K562 (cell line): ENCODE results near the gene FADS1. TPM values are rescaled to one million over a fixed set of nuclear protein-coding genes. Genes with fewer than 3 reads are reported as not detected.

Experiments
- ATAC-seq: fragments of 200-7000 bp; cut with Tn5 transposase; 3 replicates; pipeline ENCODE4 v1.9.1; 2020; ENCODE audit warnings: moderate library complexity
- BruUV-seq: library from RNA; stranded (reverse); fragments of 400-500 nt; replicated peaks from 2 replicates; lab custom pipeline; 2021; lab: Mats Ljungman, UMichigan
- CTCF ChIA-PET: fragments of 300-600 bp; formaldehyde crosslinking; extraction: SDS; loops from one replicate; lab custom pipeline; 2021; ENCODE audit warnings: low intra/inter-chr PET ratio; lab: Yijun Ruan, JAX
- POLR2A ChIA-PET: fragments of 300-600, 350-650 bp; sonication (Branson Sonifier 250); formaldehyde crosslinking; extraction: SDS; loops from one replicate; lab custom pipeline; 2021; ENCODE audit warnings: antibody characterized with exemption, inconsistent platforms; lab: Yijun Ruan, JAX
- DNase-seq, 4 experiments: peaks; one replicate each; pipeline versions ENCODE4 v3.0.0 to v3.0.0-alpha.2; 2011 to 2018; ENCODE audit warnings: low spot score in 3 of 4, mixed read lengths in 3 of 4; ENCODE audit errors: extremely low read depth in 1 of 4
- FAIRE-seq: peaks from 2 replicates; lab custom pipeline; 2011; peaks lifted over from hg19 to GRCh38; lab: Jason Lieb, UNC
- H2AFZ ChIP-seq: 2 replicates; pipeline ENCODE4 v1.6.0; 2011; ENCODE audit warnings: low read depth, low read length, control low read depth, inconsistent platforms
- H3K27ac ChIP-seq: fragments of 200-600 bp; 3 replicates; pipeline ENCODE4 v1.8.0; 2011; ENCODE audit warnings: low read depth, mild to moderate bottlenecking, control low read depth, inconsistent platforms, low read length, moderate library complexity, mixed read lengths; ENCODE audit errors: extremely low read depth
- H3K27me3 ChIP-seq, 2 experiments: fragments of 300-600 bp in 1 of 2; 2 replicates in 1 of 2; 3 replicates in 1 of 2; pipeline versions ENCODE4 v1.6.0 to v1.8.0; 2011; ENCODE audit warnings: inconsistent platforms in 2 of 2, low read length in 2 of 2, mild to moderate bottlenecking in 1 of 2, mixed read lengths in 1 of 2, moderate library complexity in 1 of 2; ENCODE audit not compliant: control insufficient read depth in 2 of 2, insufficient read depth in 2 of 2
- H3K36me3 ChIP-seq: fragments of 300-600 bp; 3 replicates; pipeline ENCODE4 v1.8.0; 2011; ENCODE audit warnings: mild to moderate bottlenecking, low read length, inconsistent platforms; ENCODE audit not compliant: control insufficient read depth, insufficient read depth
- H3K4me1 ChIP-seq, 2 experiments: fragments of 200-600 bp in 1 of 2; replicated peaks in 1 of 2; 2 replicates in 1 of 2; 3 replicates in 1 of 2; pipeline versions ENCODE4 v1.5.1 to v1.8.0; 2011; ENCODE audit warnings: inconsistent platforms in 2 of 2, low read length in 2 of 2, mild to moderate bottlenecking in 1 of 2, mixed read lengths in 1 of 2, moderate library complexity in 1 of 2; ENCODE audit not compliant: control insufficient read depth in 2 of 2, insufficient read depth in 2 of 2
- H3K4me2 ChIP-seq: 2 replicates; pipeline ENCODE4 v1.6.1; 2011; ENCODE audit warnings: low read length, control low read depth, inconsistent platforms, mixed read lengths; ENCODE audit not compliant: insufficient read depth
- H3K4me3 ChIP-seq: fragments of 200-600 bp; sonication (generic), shearing (Covaris generic); 2 replicates; pipeline ENCODE4 v1.5.1; 2016; ENCODE audit warnings: control low read depth, inconsistent platforms
- H3K79me2 ChIP-seq: fragments of 200-600 bp; 3 replicates; pipeline ENCODE4 v1.8.0; 2011; ENCODE audit warnings: low read length, inconsistent platforms; ENCODE audit not compliant: control insufficient read depth, insufficient read depth
- H3K9ac ChIP-seq, 2 experiments: 2 replicates each; pipeline versions ENCODE4 v1.6.0 to v1.6.1; 2011; ENCODE audit warnings: low read depth in 2 of 2, low read length in 2 of 2, control low read depth in 1 of 2, inconsistent platforms in 1 of 2, mild to moderate bottlenecking in 1 of 2, mixed read lengths in 1 of 2; ENCODE audit not compliant: insufficient read depth in 1 of 2
- H3K9me1 ChIP-seq: one replicate; pipeline ENCODE4 v1.6.0; 2011; ENCODE audit warnings: inconsistent platforms, mild to moderate bottlenecking, low read length, moderate library complexity; ENCODE audit not compliant: control insufficient read depth, insufficient read depth
- H3K9me3 ChIP-seq: replicated peaks from 2 replicates; pipeline ENCODE4 v1.5.1; 2011; ENCODE audit warnings: low read depth, low read length, inconsistent platforms; ENCODE audit not compliant: control insufficient read depth, insufficient read depth
- H4K20me1 ChIP-seq: replicated peaks from 2 replicates; pipeline ENCODE4 v1.6.1; 2011; ENCODE audit warnings: low read length, inconsistent platforms, mixed read lengths; ENCODE audit not compliant: control insufficient read depth, insufficient read depth
- HOXB6 ChIP-seq: fragments of 250-450 bp; sonication (Bioruptor Pico); IDR thresholded peaks from 2 replicates; pipeline ENCODE4 v1.5.1; 2022; ENCODE audit warnings: mild to moderate bottlenecking, borderline replicate concordance
- RFX1 ChIP-seq: fragments of 450-650 bp; IDR thresholded peaks from 2 replicates; pipeline ENCODE4 v1.6.1; 2016; ENCODE audit warnings: mild to moderate bottlenecking, moderate library complexity
- SMARCA5 ChIP-seq: fragments of 450-650 bp; IDR thresholded peaks from 2 replicates; pipeline ENCODE4 v1.6.1; 2016
- SUPT5H ChIP-seq: fragments of 450-650 bp; IDR thresholded peaks from 2 replicates; pipeline ENCODE4 v1.6.1; 2016
- WGBS: fragments of 100-300 bp; shearing (Covaris generic); methylation state at CpG from one replicate; pipeline ENCODE4 v1.1.6; 2016; ENCODE audit warnings: low coverage, mixed read lengths; ENCODE audit not compliant: insufficient coverage; ENCODE audit errors: missing lambda C conversion rate; 5-methylcytosine and 5-hydroxymethylcytosine counted together
- in situ Hi-C: fragments of 300-500 bp; cut with MboI; formaldehyde crosslinking; loops from 4 replicates; pipeline ENCODE4 v1.15.0; 2018; ENCODE audit warnings: inconsistent platforms, mixed read lengths
- intact Hi-C: fragments of 100-400 bp; cut with micrococcal nuclease; formaldehyde crosslinking; loops from 2 replicates; pipeline ENCODE4 v1.14.2; 2022
- polyA plus RNA-seq, 8 experiments: library from polyadenylated mRNA; depleted of rRNA in 4 of 8; stranded (reverse) in 5 of 8; unstranded in 3 of 8; fragments of >200 nt; fragmentation: Nextera tagmentation in 2 of 8; fragmentation: Illumina TruSeq in 1 of 8; extraction: Ambion mirVana in 2 of 8; extraction: Trizol in 1 of 8; gene quantifications; 2 replicates each; pipeline versions ENCODE4 v1.2.1 to v1.2.3, GENCODE V29; 2011 to 2014; ENCODE audit warnings: inconsistent platforms in 1 of 8, missing spikeins in 1 of 8
- total RNA-seq, 7 experiments: library from RNA; depleted of rRNA in 6 of 7; stranded (reverse); fragments of >200 nt in 6 of 7; fragmentation: Illumina TruSeq in 2 of 7; extraction: Trizol in 2 of 7; gene quantifications; 2 replicates each; pipeline versions ENCODE4 v1.2.1 to v1.2.3, GENCODE V29; 2011 to 2021; ENCODE audit warnings: low replicate concordance in 1 of 7
- TF ChIP-seq, protein P1 (sequence below): fragments of 450-650 bp; formaldehyde crosslinking; IDR thresholded peaks from 2 replicates; pipeline ENCODE4 v1.4.0; 2020; ENCODE audit warnings: mild to moderate bottlenecking, moderate library complexity
- TF ChIP-seq, protein P2 (sequence below): IDR thresholded peaks from 2 replicates; pipeline ENCODE4 v1.6.1; 2012; ENCODE audit warnings: low read depth, low read length, improper control_type of control experiment, borderline replicate concordance
- TF ChIP-seq, protein P3 (sequence below): fragments of 450-650 bp; IDR thresholded peaks from 2 replicates; pipeline ENCODE4 v1.6.1; 2016; ENCODE audit warnings: mild to moderate bottlenecking

Gene FADS1
- total and polyA plus RNA-seq, 9 of the 15 experiments (the other 6 are each of a cell fraction or from before 2014, with no cell fraction given) = 110 to 864 (median 364) TPM

DNA sequence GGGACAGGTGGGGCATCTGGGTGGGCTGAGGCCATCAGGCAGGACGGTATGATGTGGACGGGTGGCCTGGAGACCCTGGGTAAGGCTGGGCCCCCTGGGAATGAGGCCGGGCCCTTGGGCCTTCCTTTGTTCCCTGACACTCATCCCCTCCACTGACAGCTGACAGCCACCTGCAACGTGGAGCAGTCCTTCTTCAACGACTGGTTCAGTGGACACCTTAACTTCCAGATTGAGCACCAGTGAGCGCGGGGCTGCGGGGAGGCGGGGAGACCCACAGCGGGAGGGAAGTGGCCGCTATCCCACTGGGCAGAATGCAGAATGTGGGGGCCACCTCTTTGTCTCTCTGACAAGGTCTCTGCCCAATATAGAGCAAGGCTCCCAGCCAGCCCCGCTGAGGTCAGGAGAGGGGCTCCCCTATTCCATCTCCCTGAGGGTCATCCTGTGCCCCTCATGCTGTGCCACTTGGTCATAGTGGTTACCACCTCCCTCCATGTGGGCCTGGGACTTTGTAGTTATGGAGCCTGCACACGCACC lies 46.8 kb upstream of the FADS1 start (continued):
- TF ChIP-seq, protein P1, sequence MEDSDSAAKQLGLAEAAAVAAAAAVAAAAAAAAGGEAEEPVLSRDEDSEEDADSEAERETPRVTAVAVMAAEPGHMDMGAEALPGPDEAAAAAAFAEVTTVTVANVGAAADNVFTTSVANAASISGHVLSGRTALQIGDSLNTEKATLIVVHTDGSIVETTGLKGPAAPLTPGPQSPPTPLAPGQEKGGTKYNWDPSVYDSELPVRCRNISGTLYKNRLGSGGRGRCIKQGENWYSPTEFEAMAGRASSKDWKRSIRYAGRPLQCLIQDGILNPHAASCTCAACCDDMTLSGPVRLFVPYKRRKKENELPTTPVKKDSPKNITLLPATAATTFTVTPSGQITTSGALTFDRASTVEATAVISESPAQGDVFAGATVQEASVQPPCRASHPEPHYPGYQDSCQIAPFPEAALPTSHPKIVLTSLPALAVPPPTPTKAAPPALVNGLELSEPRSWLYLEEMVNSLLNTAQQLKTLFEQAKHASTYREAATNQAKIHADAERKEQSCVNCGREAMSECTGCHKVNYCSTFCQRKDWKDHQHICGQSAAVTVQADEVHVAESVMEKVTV (CRISPR knock-in tag) = no peak
- TF ChIP-seq HOXB6 (CRISPR knock-in tag) (no peak), SUPT5H (no peak), SMARCA5 (no peak)
- TF ChIP-seq, protein P2, sequence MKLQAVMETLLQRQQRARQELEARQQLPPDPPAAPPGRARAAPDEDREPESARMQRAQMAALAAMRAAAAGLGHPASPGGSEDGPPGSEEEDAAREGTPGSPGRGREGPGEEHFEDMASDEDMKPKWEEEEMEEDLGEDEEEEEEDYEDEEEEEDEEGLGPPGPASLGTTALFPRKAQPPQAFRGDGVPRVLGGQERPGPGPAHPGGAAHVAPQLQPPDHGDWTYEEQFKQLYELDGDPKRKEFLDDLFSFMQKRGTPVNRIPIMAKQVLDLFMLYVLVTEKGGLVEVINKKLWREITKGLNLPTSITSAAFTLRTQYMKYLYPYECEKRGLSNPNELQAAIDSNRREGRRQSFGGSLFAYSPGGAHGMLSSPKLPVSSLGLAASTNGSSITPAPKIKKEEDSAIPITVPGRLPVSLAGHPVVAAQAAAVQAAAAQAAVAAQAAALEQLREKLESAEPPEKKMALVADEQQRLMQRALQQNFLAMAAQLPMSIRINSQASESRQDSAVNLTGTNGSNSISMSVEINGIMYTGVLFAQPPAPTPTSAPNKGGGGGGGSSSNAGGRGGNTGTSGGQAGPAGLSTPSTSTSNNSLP = no peak

DNA sequence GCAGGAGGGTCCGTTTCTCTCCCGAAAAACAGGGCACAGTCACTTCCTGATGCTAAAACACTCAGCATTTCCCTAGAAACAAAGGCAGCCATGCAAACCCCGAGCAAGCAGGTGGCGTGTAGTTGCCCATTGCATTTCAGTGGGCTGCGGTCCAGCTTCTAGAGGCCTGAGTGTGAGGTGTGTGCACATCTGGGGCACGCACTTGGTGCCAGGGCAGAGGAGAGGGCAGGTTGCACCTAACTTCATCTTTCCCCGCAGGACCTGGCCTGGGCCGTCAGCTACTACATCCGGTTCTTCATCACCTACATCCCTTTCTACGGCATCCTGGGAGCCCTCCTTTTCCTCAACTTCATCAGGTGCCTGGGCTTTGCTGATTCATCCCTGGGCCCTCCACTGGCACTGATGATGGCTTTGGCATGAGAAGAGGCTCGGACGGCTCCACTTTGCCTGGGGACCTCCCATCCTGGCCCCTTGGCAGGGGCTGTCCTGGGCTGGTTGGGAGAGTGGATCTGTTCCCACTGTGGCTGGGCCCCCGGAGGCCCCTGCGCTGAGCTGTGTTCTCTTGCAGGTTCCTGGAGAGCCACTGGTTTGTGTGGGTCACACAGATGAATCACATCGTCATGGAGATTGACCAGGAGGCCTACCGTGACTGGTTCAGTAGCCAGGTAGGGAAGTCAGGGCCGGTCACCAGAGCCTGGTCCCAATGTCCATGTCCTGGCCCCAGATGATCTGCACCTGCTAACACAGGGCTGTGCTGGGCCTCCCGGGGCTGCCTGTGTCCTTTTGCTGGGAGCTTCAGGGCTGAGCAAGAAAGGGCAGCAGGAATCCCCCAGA lies 46.1 kb upstream of the FADS1 start:
- CTCF ChIA-PET = no interaction called here
- no peak for FAIRE-seq
- TF ChIP-seq, protein P3, sequence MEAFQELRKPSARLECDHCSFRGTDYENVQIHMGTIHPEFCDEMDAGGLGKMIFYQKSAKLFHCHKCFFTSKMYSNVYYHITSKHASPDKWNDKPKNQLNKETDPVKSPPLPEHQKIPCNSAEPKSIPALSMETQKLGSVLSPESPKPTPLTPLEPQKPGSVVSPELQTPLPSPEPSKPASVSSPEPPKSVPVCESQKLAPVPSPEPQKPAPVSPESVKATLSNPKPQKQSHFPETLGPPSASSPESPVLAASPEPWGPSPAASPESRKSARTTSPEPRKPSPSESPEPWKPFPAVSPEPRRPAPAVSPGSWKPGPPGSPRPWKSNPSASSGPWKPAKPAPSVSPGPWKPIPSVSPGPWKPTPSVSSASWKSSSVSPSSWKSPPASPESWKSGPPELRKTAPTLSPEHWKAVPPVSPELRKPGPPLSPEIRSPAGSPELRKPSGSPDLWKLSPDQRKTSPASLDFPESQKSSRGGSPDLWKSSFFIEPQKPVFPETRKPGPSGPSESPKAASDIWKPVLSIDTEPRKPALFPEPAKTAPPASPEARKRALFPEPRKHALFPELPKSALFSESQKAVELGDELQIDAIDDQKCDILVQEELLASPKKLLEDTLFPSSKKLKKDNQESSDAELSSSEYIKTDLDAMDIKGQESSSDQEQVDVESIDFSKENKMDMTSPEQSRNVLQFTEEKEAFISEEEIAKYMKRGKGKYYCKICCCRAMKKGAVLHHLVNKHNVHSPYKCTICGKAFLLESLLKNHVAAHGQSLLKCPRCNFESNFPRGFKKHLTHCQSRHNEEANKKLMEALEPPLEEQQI = no peak
- TF ChIP-seq RFX1 = peak; percentile 25; the same call in 1 of the 2 replicates
- H3K79me2 ChIP-seq = no peaks in the 10 kb centered on the region
- H3K9me3 ChIP-seq = no peaks in the 10 kb centered on the region
- peak overlapping the region in 1 of 2 experiments; percentile 78; a peak in 2 of 4 replicates for H3K9ac ChIP-seq
- no peak for ATAC-seq
- peaks cover 4% of the 10 kb centered on the region; the same call in 2 of the 3 replicates for H3K36me3 ChIP-seq
- H2AFZ ChIP-seq = no peak overlapping the region
- no peak overlapping the region for H3K4me3 ChIP-seq
- no peaks in the 10 kb centered on the region for H4K20me1 ChIP-seq
- intact Hi-C loops = no loop called here
- BruUV-seq = no TSS peak
- WGBS = 81% methylated on average over 18 of the region's 18 CpGs
- H3K4me1 ChIP-seq = peaks cover 35 to 75% of the 10 kb centered on the region in 2 experiments
- in situ Hi-C loops = no loop called here
- no peaks in the 10 kb centered on the region for H3K27me3 ChIP-seq
- no peak overlapping the region for H3K27ac ChIP-seq
- POLR2A ChIA-PET = interaction anchor here (0.8 to 1.4 kb wide), 3 partner anchors 9 to 43 kb away, joined by 3 to 6 read pairs (median 4); no protein-coding TSS in a partner anchor
- H3K4me2 ChIP-seq = no peak overlapping the region
- no peak for DNase-seq
- no peaks in the 10 kb centered on the region for H3K9me1 ChIP-seq
